ENCODE results near the gene SON. TPM values are rescaled to one million over a fixed set of nuclear protein-coding genes. Genes with fewer than 3 reads are reported as not detected.

The SON gene
- total RNA-seq, 1 experiment from 2014 or later = 220 TPM

DNA sequence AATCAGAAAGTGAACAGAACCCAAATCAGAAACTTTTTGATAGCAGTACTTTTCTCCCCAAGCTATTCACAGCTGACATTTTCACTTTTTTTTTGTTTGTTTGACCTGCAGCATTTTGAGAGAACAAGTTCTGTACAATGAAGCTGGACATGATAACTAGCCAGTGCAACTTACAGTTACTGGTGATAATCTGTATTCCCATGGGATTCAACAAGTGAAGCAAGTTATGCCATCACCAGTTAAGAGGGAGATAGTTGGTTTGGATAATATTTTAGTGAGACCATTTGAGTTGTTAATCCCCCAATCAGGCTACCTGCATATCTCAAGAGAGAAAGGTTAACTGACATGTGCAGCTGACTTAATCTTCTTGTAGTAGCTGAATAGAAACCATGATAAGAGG is 18.1 kb downstream of the SON start:
- Mint-ChIP-seq H3K27me3 (ENCODE audit: insufficient read depth, unreplicated experiment) (no peaks in the 10 kb centered on the region), H3K9me3 (ENCODE audit: unreplicated experiment) (no peaks in the 10 kb centered on the region), H3K4me1 (ENCODE audit: low read depth, unreplicated experiment) (peaks cover 6% of the 10 kb centered on the region), H3K27ac (ENCODE audit: unreplicated experiment) (no peak overlapping the region), H3K4me3 (ENCODE audit: unreplicated experiment) (no peak overlapping the region), H3K36me3 (ENCODE audit: insufficient read depth, unreplicated experiment) (peaks cover 78% of the 10 kb centered on the region)
- CTCF ChIA-PET = no interaction called here
- Histone ChIP-seq H3K36me3 (ENCODE audit: control insufficient read depth, insufficient read depth, low read length) (no peaks in the 10 kb centered on the region), H3K4me1 (no peaks in the 10 kb centered on the region), H3K27me3 (replicated peaks; ENCODE audit: control insufficient read depth, insufficient read depth, low read length) (no peaks in the 10 kb centered on the region), H3K4me3 (ENCODE audit: low read depth, low read length) (no peak overlapping the region), H3K9me3 (no peaks in the 10 kb centered on the region)
- POLR2A ChIA-PET = no interaction called here
- TF ChIP-seq, protein P1, sequence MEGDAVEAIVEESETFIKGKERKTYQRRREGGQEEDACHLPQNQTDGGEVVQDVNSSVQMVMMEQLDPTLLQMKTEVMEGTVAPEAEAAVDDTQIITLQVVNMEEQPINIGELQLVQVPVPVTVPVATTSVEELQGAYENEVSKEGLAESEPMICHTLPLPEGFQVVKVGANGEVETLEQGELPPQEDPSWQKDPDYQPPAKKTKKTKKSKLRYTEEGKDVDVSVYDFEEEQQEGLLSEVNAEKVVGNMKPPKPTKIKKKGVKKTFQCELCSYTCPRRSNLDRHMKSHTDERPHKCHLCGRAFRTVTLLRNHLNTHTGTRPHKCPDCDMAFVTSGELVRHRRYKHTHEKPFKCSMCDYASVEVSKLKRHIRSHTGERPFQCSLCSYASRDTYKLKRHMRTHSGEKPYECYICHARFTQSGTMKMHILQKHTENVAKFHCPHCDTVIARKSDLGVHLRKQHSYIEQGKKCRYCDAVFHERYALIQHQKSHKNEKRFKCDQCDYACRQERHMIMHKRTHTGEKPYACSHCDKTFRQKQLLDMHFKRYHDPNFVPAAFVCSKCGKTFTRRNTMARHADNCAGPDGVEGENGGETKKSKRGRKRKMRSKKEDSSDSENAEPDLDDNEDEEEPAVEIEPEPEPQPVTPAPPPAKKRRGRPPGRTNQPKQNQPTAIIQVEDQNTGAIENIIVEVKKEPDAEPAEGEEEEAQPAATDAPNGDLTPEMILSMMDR (IDR thresholded peaks at IDR 0.05; ENCODE audit: insufficient read depth in 1 of 2, low read depth in 1 of 2, low read length in 1 of 2, severe bottlenecking in 1 of 2, unreplicated experiment in 1 of 2) = no peak
- no TSS peak for BruUV-seq (replicated peaks)
- DNase-seq = no peak
- intact Hi-C loops (cut with micrococcal nuclease; ENCODE audit: unreplicated experiment) = no loop called here

- TF ChIP-seq, protein P1 (IDR thresholded peaks at IDR 0.05; ENCODE audit: insufficient read depth in 1 of 2, low read depth in 1 of 2, low read length in 1 of 2, severe bottlenecking in 1 of 2, unreplicated experiment in 1 of 2) = no peak
- no peaks in the 10 kb centered on the region for H3K9me3 ChIP-seq
- H3K9me3 Mint-ChIP-seq (ENCODE audit: unreplicated experiment) = no peaks in the 10 kb centered on the region
- no peaks in the 10 kb centered on the region for H3K36me3 ChIP-seq (ENCODE audit: control insufficient read depth, insufficient read depth, low read length)
- ChIA-PET POLR2A (no interaction called here), CTCF (no interaction called here)
- no peak for DNase-seq
- H3K4me1 Mint-ChIP-seq (ENCODE audit: low read depth, unreplicated experiment) = peaks cover 6% of the 10 kb centered on the region
- H3K4me3 Mint-ChIP-seq (ENCODE audit: unreplicated experiment) = no peak overlapping the region
- no peaks in the 10 kb centered on the region for H3K4me1 ChIP-seq
- H3K4me3 ChIP-seq (ENCODE audit: low read depth, low read length) = no peak overlapping the region
- no TSS peak for BruUV-seq (replicated peaks)
- H3K27me3 ChIP-seq (replicated peaks; ENCODE audit: control insufficient read depth, insufficient read depth, low read length) = no peaks in the 10 kb centered on the region
- peaks cover 74% of the 10 kb centered on the region for H3K36me3 Mint-ChIP-seq (ENCODE audit: insufficient read depth, unreplicated experiment)
- no peak overlapping the region for H3K27ac Mint-ChIP-seq (ENCODE audit: unreplicated experiment)
- intact Hi-C loops (cut with micrococcal nuclease; ENCODE audit: unreplicated experiment) = no loop called here
- no peaks in the 10 kb centered on the region for H3K27me3 Mint-ChIP-seq (ENCODE audit: insufficient read depth, unreplicated experiment)
Observed at GRCh38 chr21:33561373-33561772, 18.5 kb downstream of the SON start.

DNA sequence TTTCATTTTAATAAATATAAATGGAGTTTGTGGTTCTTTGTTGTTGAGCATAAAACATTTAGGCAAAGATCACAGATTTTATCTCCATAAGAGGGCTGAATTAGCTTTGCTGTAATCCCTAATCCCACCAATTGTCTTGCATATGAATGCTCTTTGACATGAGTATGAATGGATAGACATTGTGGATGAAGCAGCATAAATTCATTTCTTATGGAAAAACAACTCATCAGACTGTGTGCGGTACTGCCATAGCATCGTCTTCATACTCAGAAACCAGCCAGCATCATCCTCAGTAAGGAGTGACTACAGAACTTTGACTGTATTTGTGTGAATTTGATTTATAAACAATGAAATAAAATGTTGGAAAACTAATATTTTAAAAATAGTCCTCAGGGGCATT is 19.6 kb downstream of the SON start:
- intact Hi-C loops (cut with micrococcal nuclease; ENCODE audit: unreplicated experiment) = no loop called here
- no peak overlapping the region for H3K4me3 Mint-ChIP-seq (ENCODE audit: unreplicated experiment)
- no peaks in the 10 kb centered on the region for H3K9me3 ChIP-seq
- no peak for DNase-seq
- peaks cover 67% of the 10 kb centered on the region for H3K36me3 Mint-ChIP-seq (ENCODE audit: insufficient read depth, unreplicated experiment)
- H3K27ac Mint-ChIP-seq (ENCODE audit: unreplicated experiment) = no peak overlapping the region
- no peaks in the 10 kb centered on the region for H3K9me3 Mint-ChIP-seq (ENCODE audit: unreplicated experiment)
- TF ChIP-seq, protein P1 (IDR thresholded peaks at IDR 0.05; ENCODE audit: insufficient read depth in 1 of 2, low read depth in 1 of 2, low read length in 1 of 2, severe bottlenecking in 1 of 2, unreplicated experiment in 1 of 2) = no peak
- ChIA-PET CTCF (no interaction called here), POLR2A (no interaction called here)
- no peaks in the 10 kb centered on the region for H3K4me1 ChIP-seq
- peaks cover 6% of the 10 kb centered on the region for H3K4me1 Mint-ChIP-seq (ENCODE audit: low read depth, unreplicated experiment)
- H3K27me3 Mint-ChIP-seq (ENCODE audit: insufficient read depth, unreplicated experiment) = no peaks in the 10 kb centered on the region
- no peak overlapping the region for H3K4me3 ChIP-seq (ENCODE audit: low read depth, low read length)
- BruUV-seq (replicated peaks) = no TSS peak
- no peaks in the 10 kb centered on the region for H3K27me3 ChIP-seq (replicated peaks; ENCODE audit: control insufficient read depth, insufficient read depth, low read length)
- H3K36me3 ChIP-seq (ENCODE audit: control insufficient read depth, insufficient read depth, low read length) = no peaks in the 10 kb centered on the region
